ENCODE measurements around the gene ARHGEF19.

- TF ChIP-seq, protein P1, sequence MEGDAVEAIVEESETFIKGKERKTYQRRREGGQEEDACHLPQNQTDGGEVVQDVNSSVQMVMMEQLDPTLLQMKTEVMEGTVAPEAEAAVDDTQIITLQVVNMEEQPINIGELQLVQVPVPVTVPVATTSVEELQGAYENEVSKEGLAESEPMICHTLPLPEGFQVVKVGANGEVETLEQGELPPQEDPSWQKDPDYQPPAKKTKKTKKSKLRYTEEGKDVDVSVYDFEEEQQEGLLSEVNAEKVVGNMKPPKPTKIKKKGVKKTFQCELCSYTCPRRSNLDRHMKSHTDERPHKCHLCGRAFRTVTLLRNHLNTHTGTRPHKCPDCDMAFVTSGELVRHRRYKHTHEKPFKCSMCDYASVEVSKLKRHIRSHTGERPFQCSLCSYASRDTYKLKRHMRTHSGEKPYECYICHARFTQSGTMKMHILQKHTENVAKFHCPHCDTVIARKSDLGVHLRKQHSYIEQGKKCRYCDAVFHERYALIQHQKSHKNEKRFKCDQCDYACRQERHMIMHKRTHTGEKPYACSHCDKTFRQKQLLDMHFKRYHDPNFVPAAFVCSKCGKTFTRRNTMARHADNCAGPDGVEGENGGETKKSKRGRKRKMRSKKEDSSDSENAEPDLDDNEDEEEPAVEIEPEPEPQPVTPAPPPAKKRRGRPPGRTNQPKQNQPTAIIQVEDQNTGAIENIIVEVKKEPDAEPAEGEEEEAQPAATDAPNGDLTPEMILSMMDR (IDR thresholded peaks at IDR 0.05), result no peak
- TF ChIP-seq REST (IDR thresholded peaks at IDR 0.05; ENCODE audit: insufficient read depth in 1 of 2, low read depth in 2 of 2, low read length in 1 of 2), result no peak
These were observed 20.4 kb downstream of the ARHGEF19 start for GRCh38 chr1:16191916-16192546.

Data from Panc1 (cell line).